Activated CD4-positive, alpha-beta T cell treated with anti-CD3 and anti-CD28 coated beads for 1 hour (primary cell): ENCODE measurements around the gene PTPN22.

Experiments used
- DNase-seq: peaks from one replicate; pipeline ENCODE4 v3.0.0-alpha.2; 2020

Gene PTPN22

DNA sequence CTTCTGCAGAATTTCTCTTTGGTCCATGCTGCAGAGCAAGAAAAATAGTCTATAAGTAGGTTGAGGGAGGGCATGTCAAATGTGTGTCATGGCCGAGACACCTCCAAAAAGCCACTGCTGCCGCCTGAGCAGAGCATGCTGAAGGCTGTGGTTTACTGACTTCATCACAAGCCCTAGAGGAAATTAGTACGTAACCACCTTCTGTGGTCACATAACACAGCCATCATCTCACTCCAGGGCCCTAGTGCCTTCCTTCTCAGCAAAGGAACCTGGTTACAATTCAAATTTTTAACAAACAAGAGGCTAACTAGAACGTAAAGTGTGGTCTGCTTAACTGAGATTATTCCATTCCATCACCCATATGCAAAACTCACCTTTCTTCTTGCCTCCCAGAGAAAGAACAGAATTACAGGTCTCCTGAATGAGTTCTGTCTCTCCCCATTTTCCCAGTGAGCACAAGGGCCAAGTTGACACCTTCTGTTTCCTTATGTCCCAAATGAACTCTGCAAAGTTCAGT is at the start of gene PTPN22:
Gene PTPN22 (minus strand): TSS at position 116 of the 517 bp plus-strand sequence.
- peak; percentile 74 for DNase-seq

DNA sequence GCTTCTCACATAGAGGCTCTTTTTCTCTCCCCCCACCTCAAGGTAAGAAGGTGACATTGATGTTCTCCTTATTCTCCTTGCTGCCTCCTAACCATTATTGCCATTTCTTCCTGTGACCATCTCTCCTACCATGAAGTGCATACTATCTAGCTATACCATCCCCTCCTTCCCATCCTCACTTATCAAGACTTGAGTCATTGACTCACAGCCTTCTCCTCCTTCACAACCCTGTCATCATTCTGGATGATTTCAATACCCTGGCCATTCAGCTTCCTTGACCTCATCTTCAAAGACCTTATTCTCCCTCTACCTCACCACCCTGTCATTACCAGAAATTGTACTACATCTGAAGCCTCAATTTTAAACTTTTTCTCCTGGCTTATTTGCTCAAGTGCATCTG is 46.7 kb upstream of the PTPN22 start:
- DNase-seq: no peak

DNA sequence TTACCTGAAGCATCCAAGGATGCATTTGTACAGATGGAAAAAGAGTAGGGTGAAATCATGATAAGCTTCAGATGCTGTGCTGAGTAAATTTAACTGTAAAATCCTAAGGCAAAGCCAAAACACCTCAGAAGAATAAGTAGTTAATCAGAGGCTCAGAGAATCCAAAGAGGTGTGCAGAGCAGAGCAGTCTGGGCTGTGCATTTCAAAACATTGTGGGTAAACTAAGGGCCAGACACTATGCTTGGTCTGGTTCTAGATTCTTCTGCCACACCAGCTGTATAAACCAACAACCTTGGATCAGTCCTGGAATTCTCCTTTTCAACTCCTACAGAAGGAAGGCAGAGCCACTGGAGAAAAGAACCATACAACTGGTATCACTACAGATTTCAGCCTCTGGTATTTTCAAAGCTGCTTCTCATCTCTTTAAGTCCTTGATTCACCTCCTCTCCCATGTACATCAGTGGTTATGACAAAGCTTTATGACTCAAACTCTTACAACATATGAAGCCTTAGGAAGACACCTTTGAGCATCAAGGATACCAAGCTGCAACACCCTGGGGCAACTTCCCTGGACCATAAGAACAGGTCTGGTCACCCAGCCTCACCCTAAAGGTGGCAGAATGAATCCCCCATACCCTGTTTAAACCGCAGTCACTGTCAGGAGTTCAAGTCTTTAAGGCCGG is 46.0 kb upstream of the PTPN22 start:
- no peak for DNase-seq

GRCh38 chr1:113916974-113917373 is 45.5 kb upstream of the PTPN22 start:
- DNase-seq: no peak

DNA sequence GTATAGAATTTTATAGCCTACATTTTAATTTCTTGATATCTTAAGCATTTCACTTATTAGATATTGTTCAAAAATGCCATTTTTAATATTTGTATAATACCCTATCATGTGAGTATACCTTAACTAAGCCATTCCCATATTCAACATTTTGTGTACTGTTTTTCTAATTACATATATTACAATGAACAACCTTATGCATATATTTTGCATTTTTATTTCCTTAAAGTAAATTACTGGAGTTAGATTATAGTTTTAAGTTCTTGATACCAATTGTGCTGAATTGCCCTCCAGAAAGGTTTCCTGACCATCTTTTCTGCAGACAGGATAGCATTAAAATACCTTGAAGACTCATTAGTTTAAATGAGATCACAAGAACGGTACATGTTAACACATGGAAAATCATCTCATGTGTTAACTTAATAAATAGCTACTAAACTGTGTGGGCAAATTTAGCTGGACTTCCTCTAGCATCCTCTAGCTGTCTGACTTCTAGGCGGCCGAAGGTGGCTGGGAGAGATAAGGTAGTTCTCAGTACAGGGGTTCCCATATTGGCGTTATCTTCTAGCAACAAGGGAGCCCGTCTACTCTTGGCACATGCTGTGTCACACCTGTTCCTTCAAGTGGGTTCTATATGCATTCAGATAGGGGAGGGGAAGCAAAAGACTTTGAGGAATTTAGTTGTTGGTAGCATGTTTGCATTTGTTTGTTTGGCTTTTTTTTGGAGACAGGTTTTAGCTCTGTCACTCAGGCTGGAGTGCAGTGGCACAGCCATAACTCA is 42.6 kb upstream of the PTPN22 start:
- DNase-seq: no peak

GRCh38 chr1:113913312-113913668 is 41.8 kb upstream of the PTPN22 start:
- DNase-seq: no peak

GRCh38 chr1:113912594-113913311 is 41.2 kb upstream of the PTPN22 start:
- no peak for DNase-seq

- no peak for DNase-seq
Observed at GRCh38 chr1:113905435-113905861, 33.9 kb upstream of the PTPN22 start.

GRCh38 chr1:113904674-113905434 is 33.3 kb upstream of the PTPN22 start, which contains the start of the genes AP4B1 and DCLRE1B:
AP4B1 (minus strand) TSS chr1:113904799; CDS start chr1:113904717, 82 bp downstream.
DCLRE1B (plus strand) TSS chr1:113905326; CDS start chr1:113905587, 261 bp downstream.
- peak; percentile 94 for DNase-seq

DNA sequence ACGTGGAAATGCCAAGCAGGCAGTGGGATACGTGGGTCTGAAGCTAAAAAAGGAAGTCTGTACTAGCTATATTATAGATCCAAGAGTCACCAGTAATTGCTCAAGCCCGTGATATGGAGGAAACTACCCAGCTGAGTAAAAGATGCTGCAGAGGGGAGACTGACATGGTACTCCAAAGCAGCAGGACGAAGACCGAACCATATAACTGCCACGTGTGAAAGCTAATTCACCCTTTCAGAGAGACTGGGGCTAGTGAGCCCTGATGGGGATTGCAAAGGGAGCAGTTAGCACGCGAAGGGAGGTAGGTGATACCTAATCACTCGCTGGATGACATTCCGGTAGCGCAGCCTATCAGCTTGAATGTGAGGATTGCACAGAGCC is 32.8 kb upstream of the PTPN22 start:
- peak; percentile 45 for DNase-seq

- no peak for DNase-seq
Observed at GRCh38 chr1:113903501-113904292, 32.2 kb upstream of the PTPN22 start.

DNA sequence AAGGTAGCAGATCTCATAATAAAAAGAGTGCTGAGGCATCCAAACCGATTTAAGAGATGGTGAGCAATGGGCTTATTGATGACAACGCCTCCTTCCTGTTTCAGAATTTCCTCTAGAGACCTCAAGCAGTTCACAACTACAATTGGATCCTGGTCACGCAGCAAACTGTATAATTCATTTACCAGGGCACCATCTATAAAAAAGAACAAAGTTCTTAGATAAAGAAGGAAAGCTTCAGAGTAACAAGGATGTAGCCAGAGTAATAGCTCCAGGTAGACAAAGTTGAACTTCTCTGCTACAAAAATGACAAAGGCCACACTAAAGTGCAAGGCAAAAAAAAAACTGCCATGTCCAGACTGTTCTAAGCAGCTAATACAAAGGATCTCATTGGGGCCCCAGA is 29.7 kb upstream of the PTPN22 start:
- no peak for DNase-seq

GRCh38 chr1:113899111-113899510 is 27.6 kb upstream of the PTPN22 start:
- DNase-seq: no peak

DNA sequence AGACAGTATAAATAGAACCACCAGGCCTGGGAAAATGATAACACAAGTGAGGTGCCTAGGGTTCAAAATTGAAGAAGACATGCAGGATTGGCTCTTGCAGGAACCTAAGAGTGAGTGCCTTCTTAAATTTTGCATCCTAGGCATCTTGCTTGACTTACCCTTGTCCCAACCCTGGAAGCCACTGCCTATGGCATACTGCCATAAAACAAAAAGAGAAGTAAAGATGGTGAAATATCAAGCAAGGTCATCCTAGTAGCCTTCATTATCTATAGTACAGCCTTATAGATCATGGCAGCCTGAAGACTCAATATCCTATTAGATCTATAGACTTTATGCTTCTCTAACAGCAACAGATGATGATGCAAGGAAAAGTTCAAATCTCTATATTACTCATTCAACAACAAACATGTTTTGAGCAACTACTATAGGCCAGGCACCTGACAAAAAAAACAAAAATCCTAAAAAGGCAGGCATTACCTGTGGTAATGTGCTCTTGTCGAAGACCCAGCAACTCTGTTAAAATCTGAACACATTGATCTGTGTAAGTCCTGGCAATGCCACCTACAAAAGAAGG is 26.8 kb upstream of the PTPN22 start:
- DNase-seq: no peak

GRCh38 chr1:113895961-113896360 is 24.4 kb upstream of the PTPN22 start:
- DNase-seq: no peak

DNA sequence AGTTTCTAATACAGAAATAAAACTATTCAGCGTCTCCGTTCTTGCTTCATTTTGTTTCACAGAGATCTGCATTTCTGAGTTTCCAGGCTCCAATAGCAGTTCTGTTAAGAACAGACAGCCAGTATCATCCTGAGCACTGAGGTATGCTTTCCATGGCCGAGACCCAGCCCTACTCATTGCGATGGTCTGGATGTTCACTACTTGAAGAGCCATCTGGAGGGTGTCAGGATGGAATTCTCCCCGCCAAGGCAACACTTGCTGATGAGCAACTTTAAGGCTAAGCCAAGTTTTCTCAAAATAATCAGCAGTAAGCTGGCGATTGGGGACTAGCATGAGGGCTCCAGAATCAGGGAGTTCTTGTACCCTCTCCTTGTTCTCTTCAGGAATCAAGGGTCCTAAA is 23.6 kb upstream of the PTPN22 start:
- no peak for DNase-seq

DNA sequence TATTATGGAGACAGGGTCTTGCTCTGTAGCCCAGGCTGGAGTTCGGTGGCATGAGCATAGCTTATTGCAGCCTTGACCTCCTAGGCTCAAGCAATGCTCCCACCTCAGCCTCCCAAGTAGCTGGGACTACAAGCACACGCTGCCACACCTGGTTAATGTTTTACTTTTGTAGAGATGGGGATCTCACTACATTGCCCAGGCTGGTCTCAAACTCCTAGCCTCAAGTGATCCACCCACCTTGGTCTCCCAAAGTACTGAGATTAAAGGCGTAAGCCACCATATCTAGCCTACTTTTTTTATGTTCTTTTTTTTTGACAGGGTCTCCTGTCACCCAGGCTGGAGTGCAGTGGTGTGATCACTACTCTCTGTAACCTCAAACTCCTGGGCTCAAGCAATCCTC is 21.8 kb upstream of the PTPN22 start:
- DNase-seq: no peak

GRCh38 chr1:113891631-113892220 is 20.2 kb upstream of the PTPN22 start:
- DNase-seq: no peak

GRCh38 chr1:113890816-113891215 is 19.3 kb upstream of the PTPN22 start:
- no peak for DNase-seq

GRCh38 chr1:113887402-113888175 is 16.1 kb upstream of the PTPN22 start, which contains the start of gene BCL2L15:
BCL2L15 (minus strand) TSS chr1:113887581; CDS start chr1:113887375, 206 bp downstream.
- no peak for DNase-seq
